Activated CD8-positive, alpha-beta memory T cell treated with anti-CD3 and anti-CD28 coated beads for 48 hours (primary cell): Measurements from ENCODE around the gene TBC1D2B.
A peak's percentile ranks its signal among the peaks of the same experiment; 100 is the strongest.

Experiments used
- DNase-seq, 3 experiments: peaks; one replicate each; pipeline ENCODE4 v3.0.0-alpha.2; 2020; ENCODE audit warnings: low read depth in 2 of 3, low spot score in 2 of 3

Gene TBC1D2B

GRCh38 chr15:78077053-78077870 lies at the start of gene TBC1D2B:
TSS of gene TBC1D2B (minus strand) at chr15:78077711. CDS start at chr15:78077652, 59 bp downstream.
- peak; percentile 47 to 69 (median 51) for DNase-seq

- no peak for DNase-seq
Observed at GRCh38 chr15:78125267-78125666, 47.8 kb upstream of the TBC1D2B start.

- no peak for DNase-seq
Observed at GRCh38 chr15:78120523-78120922, 43.0 kb upstream of the TBC1D2B start.

GRCh38 chr15:78112551-78112950 lies 35.0 kb upstream of the TBC1D2B start:
- DNase-seq = no peak

GRCh38 chr15:78111788-78112187 lies 34.3 kb upstream of the TBC1D2B start:
- no peak for DNase-seq

- no peak for DNase-seq
Observed at GRCh38 chr15:78110916-78111475, 33.5 kb upstream of the TBC1D2B start.

- DNase-seq = no peak
Observed at GRCh38 chr15:78110096-78110495, 32.6 kb upstream of the TBC1D2B start.

- no peak for DNase-seq
Observed at GRCh38 chr15:78109156-78109555, 31.6 kb upstream of the TBC1D2B start.

GRCh38 chr15:78108300-78109084 lies 31.0 kb upstream of the TBC1D2B start:
- DNase-seq = peak; percentile 51 to 65 (median 52)

GRCh38 chr15:78107471-78107870 lies 30.0 kb upstream of the TBC1D2B start:
- no peak for DNase-seq

GRCh38 chr15:78105476-78106241 lies 28.1 kb upstream of the TBC1D2B start:
- DNase-seq = no peak

- DNase-seq = no peak
Observed at GRCh38 chr15:78104566-78105475, 27.3 kb upstream of the TBC1D2B start.

- DNase-seq = no peak
Observed at GRCh38 chr15:78104119-78104479, 26.6 kb upstream of the TBC1D2B start.

- DNase-seq = peak in 2 of 3 experiments; percentile 26 to 43
Observed at GRCh38 chr15:78103406-78104118, 26.1 kb upstream of the TBC1D2B start.

- DNase-seq = no peak
Observed at GRCh38 chr15:78102741-78103140, 25.2 kb upstream of the TBC1D2B start.

- no peak for DNase-seq
Observed at GRCh38 chr15:78102211-78102610, 24.7 kb upstream of the TBC1D2B start.

GRCh38 chr15:78101423-78102105 lies 24.1 kb upstream of the TBC1D2B start:
- DNase-seq = no peak

GRCh38 chr15:78100886-78101285 lies 23.4 kb upstream of the TBC1D2B start:
- DNase-seq = no peak
